Loucy (cell line): ENCODE data around the gene TK1.
A peak's percentile ranks its signal among the peaks of the same experiment; 100 is the strongest.

ENCODE experiments used
- H2AFZ ChIP-seq: fragments of 200-600 bp; sonication (generic); 2 replicates; pipeline ENCODE4 v1.6.0; 2016; ENCODE audit warnings: antibody characterized with exemption, mild to moderate bottlenecking, low read length, moderate library complexity
- H3F3A ChIP-seq: fragments of 200-600 bp; 2 replicates; pipeline ENCODE4 v1.6.0; 2016; ENCODE audit warnings: antibody characterized with exemption, low read depth, mild to moderate bottlenecking
- H3K27me3 ChIP-seq: fragments of 200-600 bp; sonication (generic); 2 replicates; pipeline ENCODE4 v1.6.1; 2014; ENCODE audit warnings: low read length, mild to moderate bottlenecking; ENCODE audit not compliant: insufficient read depth, poor library complexity, severe bottlenecking
- H3K36me3 ChIP-seq: fragments of 200-600 bp; sonication (generic); 2 replicates; pipeline ENCODE4 v1.6.1; 2016; ENCODE audit warnings: low read length; ENCODE audit not compliant: insufficient read depth
- H3K4me1 ChIP-seq: fragments of 200-600 bp; sonication (generic); 2 replicates; pipeline ENCODE4 v1.5.1; 2014; ENCODE audit warnings: low read length, mild to moderate bottlenecking; ENCODE audit not compliant: insufficient read depth, poor library complexity, severe bottlenecking
- H3K4me2 ChIP-seq: fragments of 200-600 bp; sonication (generic); 2 replicates; pipeline ENCODE4 v1.6.0; 2014; ENCODE audit warnings: antibody characterized with exemption, low read length, low read depth, mild to moderate bottlenecking; ENCODE audit not compliant: poor library complexity, severe bottlenecking
- H3K4me3 ChIP-seq: fragments of 200-600 bp; sonication (generic); 2 replicates; pipeline ENCODE4 v1.5.1; 2014; ENCODE audit warnings: low read length, mild to moderate bottlenecking, mixed read lengths; ENCODE audit not compliant: poor library complexity, severe bottlenecking
- H3K79me2 ChIP-seq: fragments of 200-600 bp; sonication (generic); 2 replicates; pipeline ENCODE4 v1.6.1; 2014; ENCODE audit warnings: low read length; ENCODE audit not compliant: insufficient read depth
- H3K9ac ChIP-seq: fragments of 200-600 bp; sonication (generic); 2 replicates; pipeline ENCODE4 v1.6.0; 2014; ENCODE audit warnings: mild to moderate bottlenecking, low read depth, low read length, moderate library complexity; ENCODE audit not compliant: poor library complexity, severe bottlenecking
- H3K9me2 ChIP-seq: fragments of 200-600 bp; sonication (generic); replicated peaks from 2 replicates; pipeline ENCODE4 v1.6.1; 2016; ENCODE audit warnings: low read depth, low read length, mixed read lengths
- H3K9me3 ChIP-seq: fragments of 200-600 bp; sonication (generic); 2 replicates; pipeline ENCODE4 v1.6.1; 2014; ENCODE audit warnings: mild to moderate bottlenecking, antibody characterized with exemption, low read length, low read depth; ENCODE audit not compliant: insufficient read depth
- H4K20me1 ChIP-seq: fragments of 200-600 bp; sonication (generic); 2 replicates; pipeline ENCODE4 v1.6.0; 2014; ENCODE audit warnings: antibody characterized with exemption, low read length, mild to moderate bottlenecking; ENCODE audit not compliant: insufficient read depth, poor library complexity, severe bottlenecking
- CTCF ChIP-seq: fragments of 200-600 bp; sonication (generic); conservative IDR thresholded peaks from 2 replicates; pipeline ENCODE4 v1.5.1; 2014; ENCODE audit warnings: mild to moderate bottlenecking, antibody characterized with exemption, low read length
- EZH2phosphoT487 ChIP-seq: fragments of 200-600 bp; IDR thresholded peaks from 2 replicates; pipeline ENCODE4 v1.6.1; 2018; ENCODE audit warnings: antibody characterized with exemption, mild to moderate bottlenecking, moderate library complexity, borderline replicate concordance

The TK1 gene

GRCh38 chr17:78134899-78135385 is 51.9 kb downstream of the TK1 start:
- H3K4me2 ChIP-seq: peak overlapping the region; percentile 81
- peaks cover 36% of the 10 kb centered on the region; the same call in 1 of the 2 replicates for H3K36me3 ChIP-seq
- peaks cover 8% of the 10 kb centered on the region for H3K27me3 ChIP-seq
- TF ChIP-seq CTCF: no peak
- no peak for TF ChIP-seq EZH2phosphoT487
- no peak overlapping the region for H3K4me3 ChIP-seq
- peaks cover 23% of the 10 kb centered on the region for H3K4me1 ChIP-seq
- H3K9ac ChIP-seq: no peak overlapping the region
- no peaks in the 10 kb centered on the region for H3K9me3 ChIP-seq
- no peaks in the 10 kb centered on the region for H3K9me2 ChIP-seq
- peaks cover 5% of the 10 kb centered on the region; the same call in 1 of the 2 replicates for H3F3A ChIP-seq
- peaks cover 60% of the 10 kb centered on the region for H3K79me2 ChIP-seq
- no peak overlapping the region for H2AFZ ChIP-seq
- H4K20me1 ChIP-seq: peaks cover 64% of the 10 kb centered on the region

- no peaks in the 10 kb centered on the region for H3K9me2 ChIP-seq
Observed at GRCh38 chr17:78133971-78134898, 52.6 kb downstream of the TK1 start.

More at GRCh38 chr17:78133971-78134898, 52.6 kb downstream of the TK1 start:
- H3F3A ChIP-seq: peaks cover 9% of the 10 kb centered on the region; the same call in 1 of the 2 replicates
- peaks cover 31% of the 10 kb centered on the region for H3K4me1 ChIP-seq
- peak overlapping the region; percentile 81 for H3K4me2 ChIP-seq
- H3K36me3 ChIP-seq: peaks cover 36% of the 10 kb centered on the region; the same call in 1 of the 2 replicates
- H4K20me1 ChIP-seq: peaks cover 64% of the 10 kb centered on the region
- peaks cover 67% of the 10 kb centered on the region for H3K79me2 ChIP-seq
- H3K4me3 ChIP-seq: peak overlapping the region; percentile 91
- peaks cover 8% of the 10 kb centered on the region for H3K27me3 ChIP-seq
- H3K9me3 ChIP-seq: no peaks in the 10 kb centered on the region
- no peak overlapping the region for H2AFZ ChIP-seq
- peak overlapping the region; percentile 11 for H3K9ac ChIP-seq
- TF ChIP-seq CTCF: peak; percentile 71
- TF ChIP-seq EZH2phosphoT487: no peak
